Measurements from ENCODE around the gene HOXC11.

Gene HOXC11

DNA sequence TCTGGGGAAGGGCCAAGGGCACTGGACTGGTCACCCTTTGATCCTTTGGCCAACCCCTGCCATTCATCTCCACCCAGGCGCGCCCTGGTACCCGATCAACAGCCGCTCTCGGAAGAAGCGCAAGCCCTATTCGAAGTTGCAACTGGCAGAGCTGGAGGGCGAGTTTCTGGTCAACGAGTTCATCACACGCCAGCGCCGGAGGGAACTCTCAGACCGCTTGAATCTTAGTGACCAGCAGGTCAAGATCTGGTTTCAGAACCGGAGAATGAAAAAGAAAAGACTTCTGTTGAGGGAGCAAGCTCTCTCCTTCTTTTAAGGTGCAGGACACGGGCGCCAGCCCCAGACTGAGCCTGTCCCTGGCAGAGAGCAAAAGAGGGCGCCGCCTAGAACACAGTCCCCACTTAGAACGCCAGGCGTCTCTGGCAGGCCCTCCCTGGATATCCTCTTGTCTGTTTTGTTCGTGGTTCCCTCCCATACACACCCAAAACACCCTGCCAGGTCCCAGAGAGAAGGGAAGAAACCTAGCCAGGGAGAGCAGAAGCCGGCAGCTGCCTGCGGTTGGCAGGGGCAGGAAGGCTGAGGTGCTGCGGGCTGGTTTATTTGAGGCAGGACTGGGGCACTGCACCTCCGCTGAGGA, 16.6 kb upstream of the HOXC11 start:
- no peak overlapping the region for H3K4me3 ChIP-seq (ENCODE audit: low read depth, low read length)

DNA sequence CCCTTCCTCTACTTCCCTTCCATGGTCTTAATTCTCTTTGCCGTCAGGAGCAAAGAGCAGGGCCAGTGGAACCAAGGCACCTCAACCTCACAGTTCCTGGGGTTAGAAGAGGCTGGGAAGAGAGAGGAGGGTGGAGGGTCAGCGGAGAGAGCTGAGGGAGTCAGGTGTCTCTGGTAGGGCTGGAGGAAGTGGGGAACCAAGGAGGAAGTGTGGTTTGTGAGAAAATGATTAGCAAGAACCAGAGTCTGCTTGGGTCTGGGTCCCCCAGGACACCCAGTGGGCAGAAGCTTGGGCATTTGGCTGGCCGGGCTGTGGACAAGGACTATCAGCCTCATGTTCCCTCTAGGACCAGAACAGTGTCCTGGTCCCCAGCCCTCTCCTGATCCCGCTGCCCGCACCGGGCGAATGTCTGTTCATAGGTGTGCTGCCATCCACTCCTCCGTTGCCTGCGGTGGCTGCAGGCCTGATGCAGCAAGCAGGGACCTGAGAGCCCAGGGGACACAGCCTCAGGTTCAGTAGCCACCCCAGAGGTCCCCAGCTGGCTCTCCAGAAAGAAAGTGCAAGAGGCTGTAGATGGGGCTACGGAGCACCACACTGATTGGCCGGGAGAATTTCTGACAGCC, 15.9 kb upstream of the HOXC11 start:
- H3K4me3 ChIP-seq (ENCODE audit: low read depth, low read length), result no peak overlapping the region

DNA sequence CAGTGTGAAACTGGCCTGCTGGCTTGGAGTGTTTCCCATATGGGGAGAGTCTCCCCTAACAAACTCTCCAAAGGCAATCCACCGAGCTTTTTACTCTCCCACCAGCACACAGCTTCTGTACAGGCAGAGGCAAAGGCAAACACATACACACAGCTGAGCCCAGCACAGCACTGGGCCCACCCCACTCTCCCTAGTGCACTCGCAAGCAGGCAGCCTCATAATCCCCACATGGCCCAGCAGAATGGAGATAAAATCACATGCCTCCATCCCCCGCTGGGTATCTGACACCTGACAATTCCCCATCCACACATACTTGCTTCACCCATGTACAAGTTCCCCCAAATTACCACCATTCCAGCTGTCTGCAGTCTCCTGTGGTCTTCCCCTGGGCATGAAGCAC, 14.8 kb upstream of the HOXC11 start:
- H3K4me3 ChIP-seq (ENCODE audit: low read depth, low read length), result no peak overlapping the region

DNA sequence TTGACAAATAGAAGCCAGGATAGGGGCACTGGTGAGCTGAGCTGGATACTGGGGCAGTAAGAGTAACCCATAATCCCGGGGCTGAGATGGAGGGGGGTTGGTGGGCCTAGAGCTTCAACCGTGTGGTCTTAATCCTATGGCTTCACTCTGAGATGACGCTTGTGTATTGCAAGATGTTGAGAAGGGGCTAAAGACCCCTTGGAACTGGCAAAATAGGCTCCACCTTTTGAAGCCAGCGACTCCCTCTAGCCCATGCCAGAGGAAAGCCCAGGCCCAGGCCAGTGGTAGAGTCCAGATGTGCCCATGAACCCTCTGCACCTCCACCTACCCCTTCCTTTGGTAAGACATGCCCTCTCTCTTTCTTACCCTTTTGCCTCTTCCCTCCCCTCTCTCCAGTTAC, 13.6 kb upstream of the HOXC11 start:
- H3K4me3 ChIP-seq (ENCODE audit: low read depth, low read length), result no peak overlapping the region

DNA sequence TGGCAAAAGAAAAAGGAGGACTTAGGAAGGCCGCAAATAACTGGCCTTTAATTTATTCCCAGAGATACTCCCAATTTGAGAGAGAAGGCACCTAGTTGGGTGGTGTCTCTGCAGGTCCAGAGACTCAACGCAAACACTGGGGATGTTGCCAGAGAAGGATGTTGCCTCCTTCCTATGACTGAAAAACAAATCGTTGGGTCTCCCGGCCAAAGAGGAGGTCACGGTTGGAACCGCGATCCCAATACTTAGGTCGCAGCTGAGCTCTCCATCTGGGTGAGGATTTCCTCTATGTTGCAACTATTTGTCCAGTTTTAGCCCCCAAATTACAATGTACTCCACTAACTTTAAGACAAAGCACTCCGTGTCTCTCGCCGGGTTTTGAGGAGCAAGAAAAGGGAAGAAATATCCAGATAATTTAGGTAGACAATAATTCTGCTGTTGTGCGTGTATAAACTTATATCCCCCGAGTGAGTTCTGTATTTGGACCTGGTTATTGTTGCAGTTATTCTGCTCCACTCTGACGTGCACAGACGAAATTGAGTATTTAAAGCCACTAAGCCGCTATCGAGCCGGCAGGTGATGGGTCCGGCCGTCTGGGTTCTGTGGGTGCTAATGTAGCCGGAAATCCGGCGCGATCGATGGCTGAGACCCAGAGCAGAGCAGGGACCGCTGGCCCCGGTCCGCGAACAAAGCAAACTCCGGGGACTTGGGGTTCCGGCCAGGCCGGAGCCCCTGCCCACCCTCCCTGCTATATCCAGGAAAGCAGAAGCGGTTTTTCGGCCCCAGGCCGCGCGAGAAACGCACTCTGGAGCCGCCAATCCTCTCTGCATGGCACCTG, 12.5 kb upstream of the HOXC11 start:
- H3K4me3 ChIP-seq (ENCODE audit: low read depth, low read length), result no peak overlapping the region

GRCh38 chr12:53961025-53961761, 11.7 kb upstream of the HOXC11 start:
- H3K4me3 ChIP-seq (ENCODE audit: low read depth, low read length), result no peak overlapping the region

DNA sequence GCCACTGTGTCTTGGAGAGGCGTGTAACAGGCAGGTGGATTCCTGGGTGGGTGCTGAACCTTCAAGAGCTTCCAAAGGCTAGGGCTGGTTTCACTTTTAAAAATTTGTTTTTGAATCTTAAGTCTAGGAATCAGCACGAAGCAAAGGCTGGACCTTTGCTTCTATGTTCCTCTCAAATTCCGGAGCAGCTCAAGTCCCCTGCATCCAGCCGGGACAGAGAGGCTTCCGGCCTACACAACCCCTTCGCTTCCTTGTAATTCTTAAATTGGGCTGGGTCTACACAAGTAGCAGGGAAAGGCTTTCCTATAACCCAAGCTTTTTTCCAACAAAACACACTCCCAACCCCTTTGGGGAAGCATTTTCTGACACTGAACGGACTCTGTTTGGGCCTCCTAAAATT, 9.9 kb upstream of the HOXC11 start:
- H3K4me3 ChIP-seq (ENCODE audit: low read depth, low read length), result no peak overlapping the region

DNA sequence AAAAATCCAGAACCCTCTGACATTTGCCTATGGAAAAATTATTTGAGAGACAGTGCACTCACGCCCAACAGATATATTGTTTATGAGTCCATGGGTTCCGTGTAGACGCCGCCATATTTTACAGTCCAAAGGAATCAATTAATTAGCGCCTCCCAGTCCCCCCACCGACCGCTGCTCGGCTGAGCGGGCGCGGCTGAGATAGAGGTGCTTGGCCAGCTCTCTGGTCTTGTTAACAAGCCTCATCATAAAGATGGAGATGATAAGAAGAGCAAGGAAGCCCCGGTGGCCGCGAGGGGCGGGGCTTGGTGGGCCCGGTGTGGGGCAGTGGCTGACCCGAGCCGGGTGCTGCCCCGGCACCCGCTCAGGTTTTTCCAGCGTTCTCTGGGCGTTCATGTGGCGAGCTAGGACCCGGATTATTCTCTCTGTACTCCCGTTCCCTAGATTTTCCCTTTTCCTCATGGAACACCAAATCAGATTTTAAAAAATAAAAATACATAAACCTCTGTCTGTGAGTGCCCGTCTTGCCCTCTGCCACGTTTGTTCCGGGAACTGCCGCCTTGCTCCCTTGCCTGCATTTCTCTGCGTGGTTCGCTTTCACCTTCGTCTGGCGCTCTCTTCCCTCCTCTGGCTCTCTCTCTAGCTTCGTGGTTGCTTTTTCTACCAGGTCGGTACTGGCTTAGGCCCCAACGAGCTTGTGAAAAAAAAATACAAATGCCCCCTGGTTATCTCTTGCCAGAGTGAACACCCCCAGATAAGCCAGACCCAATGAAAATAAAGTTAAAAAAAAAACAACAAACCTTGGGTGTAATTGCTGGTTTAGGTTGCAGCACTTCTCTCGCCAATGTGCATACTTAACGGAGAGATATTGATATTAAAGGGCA, 9.3 kb upstream of the HOXC11 start:
- no peak overlapping the region for H3K4me3 ChIP-seq (ENCODE audit: low read depth, low read length)

GRCh38 chr12:53964315-53964713, 8.6 kb upstream of the HOXC11 start:
- no peak overlapping the region for H3K4me3 ChIP-seq (ENCODE audit: low read depth, low read length)

GRCh38 chr12:53965281-53966084, 7.4 kb upstream of the HOXC11 start:
- no peak overlapping the region for H3K4me3 ChIP-seq (ENCODE audit: low read depth, low read length)

DNA sequence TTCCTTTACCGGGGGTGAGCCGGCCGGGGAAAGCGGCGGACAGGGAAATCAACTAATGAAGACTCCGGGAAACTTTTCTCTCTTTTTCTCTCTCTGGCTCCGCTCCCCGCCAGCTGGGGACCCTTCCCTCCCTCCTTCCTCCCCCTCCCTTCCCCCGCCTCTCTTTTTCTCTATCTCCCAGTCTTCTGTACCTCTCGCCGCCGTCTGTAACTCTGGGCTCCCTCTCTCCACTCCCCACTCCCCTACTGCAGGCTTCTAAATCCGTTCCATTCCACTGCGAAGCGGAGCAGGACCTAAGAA, 6.9 kb upstream of the HOXC11 start:
- no peak overlapping the region for H3K4me3 ChIP-seq (ENCODE audit: low read depth, low read length)

DNA sequence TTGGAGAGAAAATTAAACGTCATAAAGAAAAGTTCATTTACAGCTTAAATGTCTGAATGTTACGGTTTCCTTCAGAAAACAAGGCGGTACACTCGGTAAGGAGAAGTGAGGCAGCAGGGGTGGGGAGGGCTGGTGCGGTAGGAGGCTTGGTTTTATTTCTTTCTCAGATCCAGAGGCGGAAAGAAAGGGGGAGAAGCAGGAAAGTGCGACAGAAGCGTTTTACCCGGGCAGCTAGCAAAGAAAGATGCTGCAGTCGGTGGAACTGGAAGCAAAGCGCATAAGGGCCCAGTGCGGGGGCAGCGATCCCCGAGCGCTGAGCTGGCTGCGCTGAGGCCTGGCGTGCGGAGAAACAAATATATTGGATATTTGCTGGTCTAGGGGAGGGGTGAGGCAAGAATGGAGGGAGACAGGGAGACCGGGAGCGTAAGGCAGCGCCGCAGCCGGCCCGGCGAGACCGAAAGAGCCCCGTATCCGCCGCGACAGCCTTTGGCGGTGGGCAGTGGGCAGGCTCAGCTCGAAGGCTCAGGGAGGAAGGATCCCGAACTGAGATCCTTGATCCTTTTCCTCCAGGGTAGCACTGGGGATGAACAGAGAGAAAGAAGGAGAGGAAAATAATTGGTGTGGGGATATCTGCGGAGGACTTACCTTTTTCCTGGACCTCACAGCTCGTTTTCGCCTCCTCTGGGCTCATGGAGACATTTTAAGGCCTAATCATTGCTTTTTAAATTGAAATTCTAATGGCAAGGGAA, 6.4 kb upstream of the HOXC11 start:
- no peak overlapping the region for H3K4me3 ChIP-seq (ENCODE audit: low read depth, low read length)

DNA sequence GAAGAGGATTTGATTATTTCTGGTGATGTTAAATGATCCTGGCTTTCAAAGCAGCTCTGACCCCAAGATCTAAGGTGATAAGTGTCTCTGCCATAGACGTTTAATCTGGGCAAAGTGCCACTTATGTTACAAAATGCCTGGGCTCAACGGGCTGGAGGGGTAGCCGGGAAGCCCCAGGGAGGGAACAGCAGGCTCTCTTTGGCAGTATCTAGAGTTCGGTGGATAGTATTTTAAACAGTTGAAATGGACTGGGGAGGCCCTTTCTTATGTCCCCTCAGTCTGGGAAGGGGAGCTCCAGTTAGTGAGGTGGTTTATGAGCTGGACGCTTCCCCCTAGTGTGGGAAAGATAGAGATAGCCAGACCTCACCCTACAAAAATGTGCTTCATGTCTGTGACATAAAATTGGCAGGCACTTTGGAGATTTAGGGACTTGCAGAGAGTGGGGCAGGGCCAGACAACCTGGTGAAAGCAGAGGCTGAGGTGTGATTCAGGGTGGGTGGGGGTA, 5.5 kb upstream of the HOXC11 start:
- H3K4me3 ChIP-seq (ENCODE audit: low read depth, low read length), result no peak overlapping the region

GRCh38 chr12:53968214-53969127, 4.5 kb upstream of the HOXC11 start:
- no peak overlapping the region for H3K4me3 ChIP-seq (ENCODE audit: low read depth, low read length)

GRCh38 chr12:53969588-53970259, 3.2 kb upstream of the HOXC11 start:
- no peak overlapping the region for H3K4me3 ChIP-seq (ENCODE audit: low read depth, low read length)

DNA sequence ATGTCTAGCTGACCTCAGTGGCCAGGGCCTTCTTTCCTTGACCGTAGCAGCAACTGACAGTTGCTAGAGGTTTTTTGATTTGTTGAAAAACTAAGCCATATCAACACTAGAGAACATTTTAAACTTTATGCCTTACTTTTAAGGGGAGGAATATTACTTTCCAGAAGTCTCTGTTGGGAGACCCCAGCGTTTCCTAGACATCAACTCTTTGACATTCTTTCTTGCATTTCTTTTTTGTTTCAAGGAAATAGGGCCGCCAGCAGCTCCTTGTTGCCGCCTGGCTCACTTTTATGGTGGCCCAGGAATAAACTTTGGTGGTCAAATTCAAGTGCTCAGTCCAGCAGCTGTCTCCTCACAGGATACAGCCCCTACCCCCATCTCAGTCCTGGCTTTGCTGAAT, 2.5 kb upstream of the HOXC11 start:
- no peak overlapping the region for H3K4me3 ChIP-seq (ENCODE audit: low read depth, low read length)

- no peak overlapping the region for H3K4me3 ChIP-seq (ENCODE audit: low read depth, low read length)
These were observed 1.8 kb upstream of the HOXC11 start for GRCh38 chr12:53971129-53971528.

All from iPS-11a (cell line).